B cell (primary cell): ENCODE measurements around the gene ATF1. TPM values are rescaled to one million over a fixed set of nuclear protein-coding genes. Genes with fewer than 3 reads are reported as not detected.

Experiments used
- ATAC-seq: fragments of 200-7000 bp; cut with Tn5 transposase; one replicate; pipeline ENCODE4 v1.10.0; 2021; ENCODE audit warnings: low read depth, mild to moderate bottlenecking, moderate number of reproducible peaks, moderate library complexity
- CTCF ChIA-PET: fragments of 350-600 bp; sonication (Branson Sonifier 250); formaldehyde crosslinking; loops from one replicate; lab custom pipeline; 2021; ENCODE audit warnings: antibody characterized with exemption, inconsistent platforms; lab: Charles Lee
- POLR2A ChIA-PET: fragments of 350-600 bp; sonication (Branson Sonifier 250); formaldehyde crosslinking; loops from one replicate; lab custom pipeline; 2021; ENCODE audit warnings: antibody characterized with exemption; lab: Charles Lee
- DNase-seq: peaks from one replicate; pipeline ENCODE4 v3.0.0; 2013
- H2AFZ ChIP-seq: 2 replicates; pipeline ENCODE4 v1.6.1; 2012; ENCODE audit warnings: mild to moderate bottlenecking, low read depth, low read length; ENCODE audit not compliant: insufficient read depth, poor library complexity, severe bottlenecking
- H3K27ac ChIP-seq, 2 donors: 1 replicate in 1 of 2; 2 replicates in 1 of 2; pipeline ENCODE4 v1.5.1; 2012 to 2013; ENCODE audit warnings: low read length in 2 of 2, mild to moderate bottlenecking in 2 of 2, moderate library complexity in 1 of 2
- H3K27me3 ChIP-seq, 4 experiments: fragments of 200-600 bp in 1 of 4; sonication (generic) in 1 of 4; replicated peaks in 1 of 4; 1 replicate in 2 of 4; 2 replicates in 2 of 4; pipeline versions ENCODE4 v1.6.1 to v1.7.0; 2013 to 2016; ENCODE audit warnings: low read length in 3 of 4, mild to moderate bottlenecking in 2 of 4, mixed read lengths in 1 of 4, moderate library complexity in 1 of 4; ENCODE audit not compliant: insufficient read depth in 4 of 4, control insufficient read depth in 3 of 4; ENCODE audit errors: control extremely low read depth in 1 of 4
- H3K36me3 ChIP-seq, 2 experiments: replicated peaks in 1 of 2; 1 replicate in 1 of 2; 2 replicates in 1 of 2; pipeline versions ENCODE4 v1.6.1 to v1.7.1; 2013; ENCODE audit warnings: low read length in 1 of 2; ENCODE audit not compliant: insufficient read depth in 2 of 2, control insufficient read depth in 1 of 2; ENCODE audit errors: control extremely low read depth in 1 of 2, extremely low read depth in 1 of 2
- H3K4me1 ChIP-seq, 2 donors: fragments of 200-600 bp in 1 of 2; sonication (generic) in 1 of 2; 1 replicate in 1 of 2; 2 replicates in 1 of 2; pipeline versions ENCODE4 v1.5.1 to v1.6.1; 2013 to 2017; ENCODE audit warnings: low read length in 2 of 2; ENCODE audit not compliant: control insufficient read depth in 2 of 2, insufficient read depth in 2 of 2
- H3K4me2 ChIP-seq: replicated peaks from 2 replicates; pipeline ENCODE3; 2012; ENCODE audit warnings: mild to moderate bottlenecking, low read depth, low read length; ENCODE audit not compliant: poor library complexity, severe bottlenecking
- H3K4me3 ChIP-seq, 5 experiments: fragments of 200-600 bp in 1 of 5; sonication (generic) in 1 of 5; 1 replicate in 3 of 5; 2 replicates in 2 of 5; pipeline versions ENCODE4 v1.5.1 to v1.7.0; 2011 to 2016; ENCODE audit warnings: low read length in 4 of 5, mild to moderate bottlenecking in 4 of 5, low read depth in 2 of 5, control low read depth in 1 of 5, moderate library complexity in 1 of 5; ENCODE audit not compliant: insufficient read depth in 1 of 5; ENCODE audit errors: control extremely low read depth in 1 of 5, extremely low read depth in 1 of 5
- H3K79me2 ChIP-seq: fragments of 200-600 bp; sonication (generic); one replicate; pipeline ENCODE4 v1.6.0; 2016; ENCODE audit warnings: low read length; ENCODE audit not compliant: control insufficient read depth, insufficient read depth
- H3K9ac ChIP-seq: fragments of 200-600 bp; sonication (generic); 2 replicates; pipeline ENCODE4 v1.6.1; 2017; ENCODE audit warnings: mild to moderate bottlenecking, low read length, moderate library complexity
- H3K9me3 ChIP-seq, 3 donors: one replicate each; pipeline versions ENCODE4 v1.6.1 to v1.7.1; 2013; ENCODE audit warnings: low read length in 2 of 3; ENCODE audit not compliant: control insufficient read depth in 2 of 3, insufficient read depth in 1 of 3; ENCODE audit errors: control extremely low read depth in 1 of 3
- H4K20me1 ChIP-seq: 2 replicates; pipeline ENCODE4 v1.6.0; 2012; ENCODE audit warnings: mild to moderate bottlenecking, low read length; ENCODE audit not compliant: insufficient read depth, control insufficient read depth, poor library complexity, severe bottlenecking
- H3K27ac Mint-ChIP-seq: one replicate; pipeline ENCODE4 v1.8.0; 2021; ENCODE audit warnings: mixed read lengths
- H3K27me3 Mint-ChIP-seq: one replicate; pipeline ENCODE4 v1.8.0; 2021; ENCODE audit warnings: mixed read lengths
- H3K4me1 Mint-ChIP-seq: one replicate; pipeline ENCODE4 v1.8.0; 2021; ENCODE audit warnings: mixed read lengths
- H3K4me3 Mint-ChIP-seq: one replicate; pipeline ENCODE4 v1.8.0; 2021; ENCODE audit warnings: mixed read lengths
- H3K9me3 Mint-ChIP-seq: one replicate; pipeline ENCODE4 v1.8.0; 2022; ENCODE audit warnings: mixed read lengths; ENCODE audit not compliant: insufficient read depth
- CTCF ChIP-seq: fragments of 200-600 bp; IDR thresholded peaks from one replicate; pipeline ENCODE4 v1.8.0; 2022; ENCODE audit warnings: antibody characterized with exemption, mild to moderate bottlenecking
- EZH2 ChIP-seq: IDR thresholded peaks from 2 replicates; pipeline ENCODE4 v1.6.1; 2012; ENCODE audit warnings: borderline replicate concordance, low read depth, mild to moderate bottlenecking, moderate library complexity, low read length; ENCODE audit not compliant: insufficient read depth, poor library complexity, severe bottlenecking
- WGBS: methylation state at CpG from one replicate; pipeline ENCODE4 v1.1.5; 2013; ENCODE audit warnings: missing lambda C conversion rate; ENCODE audit not compliant: insufficient coverage; 5-methylcytosine and 5-hydroxymethylcytosine counted together
- intact Hi-C: fragments of 100-400 bp; cut with micrococcal nuclease; formaldehyde crosslinking; loops from one replicate; pipeline ENCODE4 v1.10.0; 2022
- polyA plus RNA-seq: library from polyadenylated mRNA; depleted of rRNA; stranded (reverse); fragments of >200 nt; gene quantifications from 2 replicates; pipeline ENCODE4 v1.2.3, GENCODE V29; 2012
- total RNA-seq, 2 donors: library from RNA; stranded (reverse); fragments of 120-200 nt in 1 of 2; gene quantifications; 1 replicate in 1 of 2; 2 replicates in 1 of 2; pipeline versions ENCODE4 v1.2.3 to v1.2.4, GENCODE V29; 2013 to 2022

ATF1 gene
- total and polyA plus RNA-seq, 2 donors (not counting 1 experiment from before 2014, with no cell fraction given), result 17.2 to 39.5 TPM

DNA sequence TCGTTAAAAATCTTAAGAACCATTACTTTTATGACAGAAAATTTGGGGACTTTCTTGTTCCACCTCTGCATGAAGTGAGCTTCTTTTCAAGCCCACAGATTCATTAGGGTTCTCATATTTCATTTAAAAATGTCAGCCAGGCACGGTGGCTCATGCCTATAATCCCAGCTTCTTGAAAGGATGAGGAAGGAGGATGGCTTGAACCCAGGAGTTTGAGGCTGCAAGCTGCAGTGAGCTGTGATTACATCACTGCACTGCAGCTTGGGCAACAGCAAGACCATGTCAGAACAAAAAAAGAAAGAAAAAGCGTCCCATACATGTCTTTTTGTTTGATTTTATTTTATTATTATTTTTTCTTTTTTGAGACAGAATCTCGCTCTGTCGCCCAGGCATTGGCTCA, 43.4 kb upstream of the ATF1 start:
- Mint-ChIP-seq H3K27ac (no peak overlapping the region), H3K4me3 (no peak overlapping the region), H3K9me3 (no peaks in the 10 kb centered on the region), H3K4me1 (peaks cover 12% of the 10 kb centered on the region), H3K27me3 (no peaks in the 10 kb centered on the region)
- WGBS, result no CpG with 5 or more reads among the region's 5 CpGs
- ChIA-PET POLR2A (no interaction called here), CTCF (no interaction called here)
- Histone ChIP-seq H3K9ac (no peak overlapping the region), H3K79me2 (no peaks in the 10 kb centered on the region), H3K27me3 (no peaks in the 10 kb centered on the region), H3K4me3 (no peak overlapping the region), H2AFZ (no peak overlapping the region), H3K4me2 (no peak overlapping the region), H3K4me1 (peaks cover 0 to 8% of the 10 kb centered on the region in 2 donors), H3K36me3 (peaks cover 8 to 75% of the 10 kb centered on the region in 2 experiments), H3K9me3 (no peaks in the 10 kb centered on the region), H3K27ac (no peak overlapping the region), H4K20me1 (no peaks in the 10 kb centered on the region)
- ATAC-seq, result no peak
- no peak for DNase-seq
- intact Hi-C loops, result no loop called here
- no peak for TF ChIP-seq EZH2
- TF ChIP-seq CTCF, result no peak

GRCh38 chr12:50723865-50724264, 40.0 kb upstream of the ATF1 start:
- H3K27me3 ChIP-seq, result no peaks in the 10 kb centered on the region
- H3K4me1 Mint-ChIP-seq, result peaks cover 12% of the 10 kb centered on the region
- ATAC-seq (no peak), DNase-seq (no peak)
- H3K4me1 ChIP-seq, result peaks cover 0 to 8% of the 10 kb centered on the region in 2 donors
- no peak overlapping the region for H3K27ac ChIP-seq
- H3K9me3 Mint-ChIP-seq, result no peaks in the 10 kb centered on the region
- no peaks in the 10 kb centered on the region for H3K79me2 ChIP-seq
- 89% methylated on average over 1 of the region's 1 CpG for WGBS
- H3K27ac Mint-ChIP-seq, result no peak overlapping the region
- H3K27me3 Mint-ChIP-seq, result no peaks in the 10 kb centered on the region
- H2AFZ ChIP-seq, result no peak overlapping the region
- no peak for TF ChIP-seq EZH2
- no peak for TF ChIP-seq CTCF
- H3K9ac ChIP-seq, result no peak overlapping the region
- no peak overlapping the region for H3K4me3 Mint-ChIP-seq
- no peak overlapping the region for H3K4me2 ChIP-seq
- H4K20me1 ChIP-seq, result no peaks in the 10 kb centered on the region
- H3K9me3 ChIP-seq, result no peaks in the 10 kb centered on the region
- peaks cover 10 to 92% of the 10 kb centered on the region in 2 experiments for H3K36me3 ChIP-seq
- POLR2A ChIA-PET, result no interaction called here
- intact Hi-C loops, result no loop called here
- H3K4me3 ChIP-seq, result no peak overlapping the region
- CTCF ChIA-PET, result no interaction called here
